Activated CD4-positive, alpha-beta T cell treated with anti-CD3 and anti-CD28 coated beads for 4 hours (primary cell): ENCODE data around the gene NAALADL2.

Experiments used
- DNase-seq, 2 donors: peaks; one replicate each; pipeline ENCODE4 v3.0.0-alpha.2; 2020

NAALADL2 gene

DNA sequence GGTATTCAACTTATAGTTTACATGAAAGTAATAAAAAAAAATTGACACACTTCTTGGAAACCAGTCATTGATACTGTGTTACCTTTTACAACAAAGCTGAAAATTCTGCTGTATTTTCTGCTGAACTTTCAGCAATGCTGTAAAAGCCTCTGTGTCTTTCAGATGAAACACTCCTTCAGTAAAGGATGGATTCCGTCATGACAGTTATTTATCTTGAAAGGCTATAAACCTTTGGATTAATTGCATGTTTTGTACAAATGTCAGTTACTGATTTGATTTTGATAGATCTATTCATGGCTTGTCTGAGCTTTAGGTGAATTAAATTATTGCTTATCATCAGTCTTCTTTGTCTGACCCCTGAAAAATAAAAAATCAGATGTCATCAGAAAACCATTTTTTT, 355.1 kb downstream of the NAALADL2 start:
- DNase-seq, result no peak

DNA sequence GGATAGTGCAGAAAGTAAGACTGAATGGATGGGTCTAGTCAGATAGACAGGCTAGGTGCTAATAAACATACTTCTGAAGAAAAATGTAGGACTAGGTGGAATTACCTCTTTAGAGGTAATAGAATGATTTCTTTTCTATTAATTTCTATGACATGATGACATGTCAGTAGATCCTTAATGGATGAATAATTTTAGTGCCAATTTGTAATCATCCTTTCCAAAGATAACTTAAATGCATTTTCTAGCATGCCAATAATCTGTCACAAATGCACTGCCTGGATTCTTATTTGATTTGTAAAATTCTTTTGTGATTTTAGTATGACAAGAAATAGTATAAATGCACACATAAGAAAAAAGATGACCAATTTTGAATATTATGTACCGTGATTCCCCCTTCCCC, 356.7 kb downstream of the NAALADL2 start:
- DNase-seq, result no peak

DNA sequence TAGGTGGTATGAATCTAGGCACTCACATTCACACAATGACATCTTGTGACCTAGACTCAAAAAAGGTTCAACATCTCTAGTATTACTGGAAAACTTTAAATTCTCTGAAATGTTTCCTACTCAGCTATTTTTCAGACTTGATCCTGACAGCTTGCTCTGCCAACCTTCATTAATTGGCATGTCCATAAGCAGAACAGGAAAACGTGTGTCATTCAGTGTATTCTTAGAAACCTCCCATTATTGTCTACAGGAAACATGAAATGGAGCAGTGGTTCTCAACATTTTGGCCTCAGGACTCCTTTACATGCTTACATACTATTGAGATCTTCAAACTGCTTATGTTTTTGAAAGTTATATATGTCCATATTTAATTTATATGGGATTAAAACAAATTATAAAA, 363.2 kb downstream of the NAALADL2 start:
- DNase-seq, result no peak

DNA sequence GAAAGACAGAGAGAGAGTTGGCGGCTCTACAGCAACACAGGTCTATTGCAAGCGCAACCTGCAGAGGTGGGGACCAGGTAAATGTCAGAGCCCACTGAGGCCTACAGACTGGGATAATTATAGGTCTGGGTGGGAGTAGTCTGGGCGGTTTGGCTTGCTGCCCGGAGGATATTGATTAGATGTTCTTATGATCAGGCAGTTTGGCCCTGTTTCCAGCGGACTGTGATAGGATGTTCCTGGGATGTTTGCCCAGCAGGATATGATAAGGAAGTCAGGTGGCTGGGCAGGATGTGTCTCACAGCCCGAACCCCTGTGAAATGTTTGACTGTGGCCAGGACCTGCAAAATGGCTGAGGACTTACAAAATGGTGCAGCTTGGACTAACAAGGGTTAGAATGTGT, 364.9 kb downstream of the NAALADL2 start:
- no peak for DNase-seq

DNA sequence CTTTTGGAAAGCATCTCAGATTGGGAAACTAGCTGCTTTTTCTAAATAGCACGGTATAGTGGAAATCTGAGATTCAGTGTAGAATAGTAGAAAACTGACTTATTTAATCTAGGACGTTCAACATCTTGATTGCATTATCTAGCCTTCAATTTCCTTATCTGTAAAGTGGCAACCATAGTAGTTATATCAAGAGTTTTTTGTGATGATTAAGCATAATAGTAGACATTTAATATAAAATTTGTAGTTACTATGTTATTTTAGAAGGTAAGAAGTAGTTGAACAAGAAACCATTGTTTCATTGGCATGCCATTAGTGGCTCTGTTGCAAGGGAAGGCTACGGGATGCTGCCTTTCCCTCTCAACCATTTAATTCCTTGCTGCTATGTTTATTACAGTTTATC, 367.3 kb downstream of the NAALADL2 start:
- no peak for DNase-seq

DNA sequence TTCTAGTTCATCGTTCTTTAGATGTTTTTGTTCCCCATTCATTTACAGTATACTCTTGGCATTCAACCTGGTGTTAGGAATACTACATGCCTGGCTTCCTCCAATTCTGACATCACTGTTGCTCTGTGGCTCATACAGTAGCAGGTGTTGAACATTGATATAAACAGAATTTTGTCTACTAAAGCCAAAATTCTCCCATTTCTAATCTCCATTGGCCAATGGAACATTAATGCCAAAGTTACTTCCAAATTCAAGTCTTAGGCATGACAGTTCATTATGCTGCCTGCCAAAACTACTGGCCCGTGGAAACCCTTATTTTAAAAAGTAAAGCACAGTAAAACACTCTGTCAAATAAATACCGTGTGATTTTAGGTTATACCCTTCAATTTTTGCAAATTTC, 368.0 kb downstream of the NAALADL2 start:
- no peak for DNase-seq

DNA sequence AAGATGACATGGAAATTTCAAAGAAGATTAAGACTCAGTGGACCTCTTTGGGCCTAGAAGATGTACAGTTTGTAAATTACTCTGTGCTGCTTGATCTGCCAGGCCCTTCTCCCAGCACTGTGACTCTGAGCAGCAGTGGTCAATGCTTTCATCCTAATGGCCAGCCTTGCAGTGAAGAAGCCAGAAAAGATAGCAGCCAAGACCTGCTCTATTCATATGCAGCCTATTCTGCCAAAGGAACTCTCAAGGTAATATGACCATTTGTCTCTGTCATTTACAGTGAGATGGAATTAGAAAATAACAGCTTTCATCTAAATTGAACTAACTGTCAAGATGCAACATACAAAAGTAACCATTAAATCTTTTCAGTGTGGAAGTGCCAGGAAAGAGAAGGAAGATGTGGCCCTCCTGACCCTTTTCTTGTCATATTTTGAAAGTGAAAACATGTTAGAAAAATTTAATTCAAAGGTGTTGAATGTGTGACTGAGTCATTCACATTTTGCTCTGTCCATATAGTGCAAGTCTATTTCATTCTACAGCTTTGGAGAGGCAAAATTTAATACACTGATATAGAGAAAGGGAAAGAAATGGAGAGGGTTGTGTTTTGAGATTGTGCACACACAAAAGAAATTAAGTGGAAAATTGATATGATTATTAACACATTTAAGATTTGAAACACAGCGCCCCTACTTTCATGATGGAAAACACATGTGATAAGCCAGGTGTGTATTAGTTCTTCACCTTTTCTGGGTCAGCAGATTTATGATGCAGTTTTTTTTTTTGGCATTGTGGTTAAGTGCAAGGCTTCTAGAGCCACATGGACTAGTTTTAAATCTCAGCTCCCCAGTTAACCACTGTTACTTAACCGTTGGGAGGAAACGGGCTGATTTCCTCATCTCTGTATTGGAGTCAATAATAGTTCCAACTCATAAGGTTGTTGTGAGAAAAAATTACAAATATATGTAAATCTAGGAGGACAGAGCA, 375.1 kb downstream of the NAALADL2 start:
- DNase-seq, result no peak

DNA sequence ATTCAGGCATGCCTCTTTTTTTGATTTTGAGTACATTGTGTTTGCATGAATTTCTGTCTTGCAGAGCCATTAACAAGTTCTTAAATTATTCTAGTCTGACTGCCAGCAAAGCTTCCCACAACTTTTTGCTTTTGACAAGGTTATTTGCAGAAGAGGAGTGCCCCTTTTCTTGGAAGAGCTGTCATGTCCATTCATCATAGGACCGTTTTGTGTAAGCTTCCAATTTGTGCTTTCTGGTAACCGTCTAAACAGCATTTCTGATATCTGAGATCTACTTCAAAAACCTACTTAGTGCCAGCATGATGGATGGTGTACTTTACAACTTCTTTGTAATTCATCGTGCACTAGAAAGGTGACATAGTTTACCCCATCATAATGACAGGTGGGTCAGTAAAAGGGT, 379.7 kb downstream of the NAALADL2 start:
- no peak for DNase-seq

DNA sequence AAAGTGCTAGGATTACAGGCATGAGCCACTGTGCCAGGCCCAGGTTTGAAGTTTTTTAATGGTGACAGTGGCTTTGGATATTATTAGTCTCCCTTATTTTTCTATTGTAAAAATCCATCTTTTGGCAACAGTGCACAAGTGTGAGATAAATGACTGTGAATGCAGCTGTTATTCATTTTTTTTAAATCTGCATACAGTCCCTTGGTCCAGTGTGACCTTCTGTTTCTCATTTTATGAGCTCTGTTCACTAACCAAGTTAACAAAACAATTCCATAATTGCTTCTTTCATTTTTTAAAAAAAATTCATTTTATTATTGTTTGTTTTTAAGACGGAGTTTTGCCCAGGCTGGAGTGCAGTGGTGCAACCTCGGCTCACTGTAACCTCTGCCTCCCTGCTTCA, 381.8 kb downstream of the NAALADL2 start:
- DNase-seq, result no peak

DNA sequence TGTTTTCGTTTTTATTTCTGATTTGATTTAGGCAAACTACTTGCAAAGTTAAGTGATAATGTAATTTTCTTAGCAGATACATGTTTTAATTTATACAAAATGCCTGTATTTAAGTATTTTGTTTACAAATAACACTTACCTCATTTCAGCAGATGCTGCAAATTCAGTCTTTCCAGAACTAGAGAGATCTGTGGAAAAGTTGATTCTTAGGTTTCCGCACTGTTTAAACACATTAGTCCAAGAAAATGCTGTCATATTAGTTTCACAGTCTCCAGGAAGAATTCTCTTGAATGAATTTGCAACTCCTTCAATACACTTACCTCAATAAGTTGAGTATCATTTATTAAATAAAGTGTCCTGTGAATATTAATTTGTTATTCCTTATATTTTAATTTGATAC, 383.1 kb downstream of the NAALADL2 start:
- DNase-seq, result no peak

DNA sequence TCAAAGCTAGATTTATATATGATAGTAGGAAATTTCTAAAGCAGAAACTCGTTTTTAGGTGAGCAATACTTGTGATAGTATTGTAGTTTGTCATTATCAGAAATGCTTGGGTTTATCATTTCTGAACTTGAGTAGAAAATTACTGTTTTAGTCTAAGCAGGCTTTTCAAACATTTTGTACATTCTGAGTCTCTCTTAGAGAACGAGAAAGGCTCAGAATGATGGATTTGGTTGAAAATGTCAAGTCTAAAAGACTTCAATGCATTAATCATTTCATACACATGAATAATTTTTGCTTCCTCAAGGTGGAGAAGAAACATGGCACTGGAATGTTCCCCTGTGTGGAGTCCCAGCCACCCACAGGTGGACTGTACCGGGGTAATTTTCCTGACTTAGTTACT, 387.1 kb downstream of the NAALADL2 start:
- DNase-seq, result no peak

DNA sequence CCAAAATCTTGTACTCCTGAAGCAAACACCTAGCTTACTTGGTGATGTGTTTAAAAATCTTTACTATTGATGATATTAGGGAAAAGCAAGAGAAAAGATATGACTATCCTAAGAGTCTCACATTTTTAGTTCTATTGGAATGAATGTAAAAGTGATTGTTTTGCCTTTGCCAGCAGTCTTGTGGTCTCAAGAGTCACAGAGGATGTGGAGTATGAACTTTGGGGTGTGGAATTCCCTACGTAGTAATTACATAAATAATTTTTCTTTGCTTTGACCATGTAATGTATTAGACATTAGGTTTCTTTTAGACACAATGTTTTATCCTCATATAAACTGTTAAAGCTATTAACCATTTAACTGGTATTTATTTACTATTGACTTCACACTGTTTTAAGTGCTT, 387.6 kb downstream of the NAALADL2 start:
- no peak for DNase-seq

DNA sequence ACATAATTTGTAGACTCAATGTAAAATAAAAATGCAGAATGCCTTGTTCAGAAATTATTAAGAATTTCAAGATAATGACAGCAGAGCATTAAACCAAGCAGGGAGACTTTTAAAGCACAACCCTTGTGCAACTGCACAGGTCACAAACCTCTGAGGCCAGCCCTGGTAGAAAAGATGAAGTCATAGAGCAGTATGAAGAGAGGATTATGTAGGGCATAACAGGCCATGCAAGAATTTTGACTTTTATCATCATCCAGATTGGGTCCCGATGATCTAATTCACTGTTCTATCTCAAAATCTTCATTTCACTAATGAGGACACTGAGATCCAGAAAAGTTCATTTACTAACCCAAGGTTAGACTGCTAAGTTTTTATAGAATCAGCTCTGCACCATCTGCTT, 388.5 kb downstream of the NAALADL2 start:
- no peak for DNase-seq

DNA sequence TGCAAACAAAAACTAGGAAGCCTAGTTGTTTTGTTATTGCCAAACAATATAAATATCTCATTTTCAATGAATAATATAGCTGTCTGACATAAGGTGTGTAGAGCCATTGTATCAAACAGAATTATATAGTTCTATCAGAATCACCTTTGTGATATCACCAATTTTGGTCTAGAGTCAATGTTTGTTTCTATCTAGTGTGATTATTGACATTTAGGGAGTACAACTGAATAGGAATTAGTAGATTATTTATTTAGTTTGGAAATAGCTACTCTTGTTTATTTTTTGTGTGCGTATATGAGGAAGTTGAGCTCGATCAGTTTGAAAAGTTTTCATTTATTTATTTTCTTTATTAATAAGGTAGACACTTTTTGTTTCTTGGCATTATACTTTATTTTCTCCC, 389.7 kb downstream of the NAALADL2 start:
- no peak for DNase-seq

DNA sequence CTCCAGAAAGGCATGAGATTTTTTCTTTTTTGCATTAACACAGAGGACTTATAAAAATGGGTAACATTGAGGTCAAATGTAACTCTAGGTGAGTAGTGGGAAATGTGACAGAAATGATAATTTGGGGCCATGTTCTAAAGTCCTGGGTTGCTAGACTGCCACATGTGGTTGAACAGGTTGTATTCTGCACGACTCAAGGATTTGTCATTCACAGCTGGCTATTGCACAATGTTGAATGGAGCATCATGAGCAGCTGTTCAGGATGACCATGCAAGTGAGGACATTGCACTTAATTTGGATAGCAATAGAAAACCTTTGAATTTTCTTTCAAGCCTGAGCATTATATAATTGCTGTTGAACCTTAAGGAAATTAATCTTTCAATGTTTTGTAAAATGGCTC, 396.6 kb downstream of the NAALADL2 start:
- no peak for DNase-seq

DNA sequence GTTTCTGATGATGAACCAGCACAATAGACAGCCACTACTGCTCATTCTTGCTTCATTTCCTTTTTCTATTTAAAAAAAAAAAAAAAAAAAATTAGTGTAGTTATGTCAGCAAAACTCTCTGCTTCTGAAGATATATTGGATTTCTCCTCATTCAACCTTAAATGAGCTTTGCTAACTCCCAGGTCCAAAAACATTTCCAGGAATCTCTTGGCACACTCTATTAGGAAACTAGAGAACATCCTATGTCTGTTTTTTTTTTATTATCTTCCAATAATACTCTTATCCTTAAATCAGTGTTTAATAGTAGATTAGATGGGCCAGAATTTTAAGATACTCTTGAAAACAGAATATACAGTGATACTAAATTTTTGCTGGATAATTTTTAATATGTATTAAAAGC, 398.0 kb downstream of the NAALADL2 start:
- DNase-seq, result no peak

DNA sequence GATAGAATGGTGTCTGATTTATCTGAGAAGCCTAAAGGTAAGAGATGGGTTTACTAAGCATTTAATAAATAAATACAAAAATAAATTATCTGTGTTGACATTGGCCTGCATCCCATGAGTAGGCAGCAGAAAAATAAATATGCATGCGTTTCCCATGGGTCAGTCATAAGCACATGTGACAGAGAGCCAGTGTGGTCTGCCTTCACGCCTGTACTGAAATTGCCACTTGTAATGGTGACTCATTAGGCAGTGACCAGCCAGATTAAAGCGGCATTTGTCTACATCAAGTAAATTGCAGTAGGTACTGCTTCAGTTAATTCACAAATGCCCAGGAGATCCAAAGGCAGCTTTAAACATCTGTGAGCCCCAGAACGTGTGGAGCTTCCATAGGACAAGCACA, 399.6 kb downstream of the NAALADL2 start:
- DNase-seq, result no peak

DNA sequence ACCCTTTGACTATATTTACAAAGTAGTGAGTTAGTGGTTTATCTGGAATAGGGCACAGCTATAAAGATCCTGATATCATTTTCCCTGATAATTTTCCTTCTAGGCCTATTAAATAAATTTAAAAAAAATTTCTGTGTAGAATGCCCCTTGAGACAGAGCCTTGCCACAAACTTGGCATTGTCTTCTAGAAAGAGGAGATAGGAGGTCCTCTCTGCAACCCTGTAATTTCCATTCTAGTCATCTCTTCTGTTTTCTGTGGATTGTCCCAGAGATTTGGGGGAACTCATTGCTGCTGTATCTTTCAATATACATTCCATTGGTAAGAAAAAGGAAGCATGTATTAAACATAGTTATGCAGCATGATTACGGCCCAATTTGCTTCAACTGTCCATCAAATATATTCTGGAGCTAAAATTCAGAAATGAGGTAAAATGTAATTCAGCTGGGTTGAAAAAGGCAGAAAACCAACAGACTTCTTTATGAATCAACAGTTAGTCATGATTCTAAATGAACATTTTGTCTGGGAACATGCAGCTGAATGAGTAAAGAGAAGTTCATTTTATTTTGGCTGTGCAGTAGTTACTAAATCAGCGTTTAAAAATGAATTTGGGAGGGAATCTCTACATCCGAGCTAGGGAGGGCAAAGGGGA, 401.1 kb downstream of the NAALADL2 start:
- DNase-seq, result no peak

DNA sequence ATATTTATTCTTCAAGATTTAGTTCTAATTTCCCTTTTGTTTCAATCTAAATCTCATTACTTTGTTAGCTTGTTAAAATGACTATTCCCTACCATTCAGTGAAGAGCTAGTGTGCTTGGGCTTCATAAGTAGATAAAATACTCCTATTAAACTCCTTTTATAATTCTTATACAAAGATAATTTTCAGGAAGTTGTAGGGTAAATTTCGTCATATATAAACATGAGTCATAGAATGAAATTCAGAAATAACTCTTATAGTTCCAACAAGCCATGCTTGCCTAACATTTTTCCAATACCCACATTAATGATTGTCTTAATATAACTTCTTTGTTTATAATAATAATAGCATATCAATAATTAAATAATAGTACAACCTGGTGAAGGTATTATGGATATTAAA, 407.3 kb downstream of the NAALADL2 start:
- no peak for DNase-seq

DNA sequence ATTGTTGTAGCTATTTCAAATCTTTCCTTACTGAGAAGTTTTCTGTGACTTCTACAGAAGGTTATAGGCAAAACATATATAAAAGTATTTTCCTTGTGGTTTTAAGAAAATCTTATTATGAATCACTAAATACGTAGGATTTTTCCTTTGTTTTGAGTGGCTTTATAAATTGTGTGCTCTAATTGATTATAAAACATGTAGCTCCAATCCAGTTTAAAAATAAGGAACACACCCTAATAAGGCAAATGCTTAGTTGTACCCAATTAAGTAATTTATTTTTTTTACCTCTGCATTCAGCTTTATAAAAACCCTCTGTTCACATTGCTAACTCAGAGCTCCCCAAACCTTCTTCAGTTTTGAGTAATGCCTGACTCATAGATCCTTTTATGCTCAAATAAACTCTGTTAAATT, 408.0 kb downstream of the NAALADL2 start:
- no peak for DNase-seq

DNA sequence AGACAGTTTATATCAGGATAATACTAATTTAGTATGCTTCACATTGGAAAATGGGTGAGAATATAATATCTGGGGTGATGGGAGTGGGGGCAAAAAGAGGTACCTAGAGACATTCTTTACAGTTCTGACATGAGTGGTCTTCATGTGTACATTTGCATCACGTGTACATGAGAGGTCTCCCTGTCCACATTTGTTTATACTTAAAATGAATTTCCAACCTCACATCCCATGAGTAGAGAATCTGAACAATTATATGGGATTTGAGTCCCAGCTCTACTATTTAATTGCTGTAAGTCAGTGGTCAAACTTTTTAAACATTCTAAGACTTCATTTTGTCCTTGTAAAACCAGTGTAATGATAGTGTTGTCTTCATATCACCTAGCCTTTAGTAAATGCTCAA, 408.4 kb downstream of the NAALADL2 start:
- no peak for DNase-seq

DNA sequence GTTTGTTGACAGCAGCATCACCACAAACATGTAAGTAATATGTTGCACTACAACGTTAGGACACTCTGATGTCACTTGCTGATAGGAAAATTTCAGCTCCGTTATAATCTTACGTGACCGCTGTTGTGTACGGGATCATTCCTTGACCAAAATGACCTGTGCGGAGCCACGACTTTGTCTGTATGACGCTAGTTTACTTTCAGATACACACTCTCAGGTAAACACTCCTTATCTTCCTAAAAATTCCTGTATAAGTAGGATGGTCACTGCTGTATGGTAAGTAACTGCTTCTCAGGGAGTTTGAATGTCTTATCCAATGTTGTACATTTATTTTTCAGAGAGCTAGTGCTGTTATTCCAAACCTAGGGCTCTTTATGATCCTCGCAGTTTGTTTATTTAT, 410.3 kb downstream of the NAALADL2 start:
- no peak for DNase-seq

DNA sequence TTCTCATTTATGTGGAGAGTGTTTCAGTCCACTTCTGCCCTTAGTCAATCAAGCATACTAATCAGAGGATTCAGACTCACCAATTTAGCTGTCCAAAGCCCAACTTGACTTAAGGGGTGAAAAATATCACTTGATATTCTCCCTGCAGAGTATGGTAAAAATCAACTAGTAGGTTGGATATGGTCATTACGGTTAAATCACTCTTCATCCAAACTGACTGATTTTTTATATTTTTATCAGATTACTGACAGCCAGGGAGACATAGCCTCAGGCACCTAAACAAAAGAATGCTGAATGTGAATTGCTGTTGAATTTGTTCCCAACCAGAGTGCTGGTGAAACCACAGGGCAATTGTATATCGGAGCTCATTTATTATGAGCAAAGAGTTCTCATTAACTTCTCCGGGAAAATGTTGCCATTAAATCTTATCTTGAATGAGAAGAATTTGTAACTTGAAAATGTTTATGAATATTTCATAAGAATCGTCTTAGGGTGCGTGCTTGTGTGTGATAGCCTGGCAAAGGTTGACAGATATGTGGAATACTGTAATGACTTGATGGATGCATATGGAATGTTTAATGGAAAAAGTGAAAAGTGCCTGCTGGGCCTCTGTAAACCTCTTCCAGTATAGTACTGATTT, 411.2 kb downstream of the NAALADL2 start:
- DNase-seq, result no peak

DNA sequence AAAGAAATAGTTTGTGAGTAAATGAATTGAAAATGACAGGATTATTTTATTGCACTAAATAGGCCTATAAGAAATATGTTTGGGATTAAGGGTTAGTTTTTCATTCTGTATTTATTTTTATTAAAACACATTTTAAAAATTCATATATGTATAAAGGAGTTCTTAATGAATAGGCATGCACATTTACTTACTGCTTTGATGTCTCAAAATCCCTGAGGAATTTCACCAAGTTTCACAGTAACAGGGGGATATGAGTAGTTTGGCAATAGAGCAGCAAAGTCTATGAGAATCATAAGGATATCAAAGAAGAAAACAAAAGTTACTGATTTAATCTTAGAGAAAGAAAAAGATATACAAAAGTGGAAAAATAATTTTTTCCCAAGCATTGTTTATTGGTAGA, 411.7 kb downstream of the NAALADL2 start:
- no peak for DNase-seq
